Measurements from ENCODE around the gene VDR. TPM values are rescaled to one million over a fixed set of nuclear protein-coding genes. Genes with fewer than 3 reads are reported as not detected.
A peak's percentile ranks its signal among the peaks of the same experiment; 100 is the strongest.

VDR gene
- total and polyA plus RNA-seq, 10 donors, result 0.70 to 10.5 (median 5.7) TPM

DNA sequence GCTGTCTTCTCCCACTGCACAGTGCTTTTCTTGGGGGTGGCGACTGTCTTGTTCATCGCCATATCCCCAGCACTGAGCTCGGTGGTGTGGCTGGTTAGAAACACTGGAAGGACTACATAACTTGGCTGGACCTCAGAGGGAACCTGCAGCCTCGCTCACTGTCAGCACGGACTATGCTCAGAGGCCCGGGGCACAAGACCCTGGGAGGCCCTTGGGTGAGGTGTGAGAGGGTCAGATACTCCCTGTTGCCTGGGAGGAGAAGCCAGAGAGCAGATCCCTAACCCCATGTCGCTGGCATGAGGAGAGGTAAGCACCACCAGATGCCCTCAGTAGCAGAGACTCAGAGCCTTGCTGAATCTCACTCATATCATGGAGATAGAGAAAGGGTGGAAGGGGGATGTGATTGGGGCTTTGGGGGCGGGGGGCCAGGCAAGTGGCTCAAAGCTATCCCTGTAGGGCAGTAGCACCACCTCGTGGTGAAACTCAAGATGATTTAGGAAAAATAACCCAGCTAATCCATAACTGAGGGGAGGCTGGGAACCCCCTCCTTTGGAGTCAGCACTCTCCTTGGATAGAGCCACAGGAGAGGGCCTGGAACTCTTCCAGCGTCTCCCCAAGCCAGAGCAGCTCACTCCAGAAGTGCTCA, 66.4 kb downstream of the VDR start:
- WGBS, 5 donors, result 43 to 50% (median 47%) methylated on average over 10 of the region's 10 CpGs
- TF ChIP-seq, protein P1, sequence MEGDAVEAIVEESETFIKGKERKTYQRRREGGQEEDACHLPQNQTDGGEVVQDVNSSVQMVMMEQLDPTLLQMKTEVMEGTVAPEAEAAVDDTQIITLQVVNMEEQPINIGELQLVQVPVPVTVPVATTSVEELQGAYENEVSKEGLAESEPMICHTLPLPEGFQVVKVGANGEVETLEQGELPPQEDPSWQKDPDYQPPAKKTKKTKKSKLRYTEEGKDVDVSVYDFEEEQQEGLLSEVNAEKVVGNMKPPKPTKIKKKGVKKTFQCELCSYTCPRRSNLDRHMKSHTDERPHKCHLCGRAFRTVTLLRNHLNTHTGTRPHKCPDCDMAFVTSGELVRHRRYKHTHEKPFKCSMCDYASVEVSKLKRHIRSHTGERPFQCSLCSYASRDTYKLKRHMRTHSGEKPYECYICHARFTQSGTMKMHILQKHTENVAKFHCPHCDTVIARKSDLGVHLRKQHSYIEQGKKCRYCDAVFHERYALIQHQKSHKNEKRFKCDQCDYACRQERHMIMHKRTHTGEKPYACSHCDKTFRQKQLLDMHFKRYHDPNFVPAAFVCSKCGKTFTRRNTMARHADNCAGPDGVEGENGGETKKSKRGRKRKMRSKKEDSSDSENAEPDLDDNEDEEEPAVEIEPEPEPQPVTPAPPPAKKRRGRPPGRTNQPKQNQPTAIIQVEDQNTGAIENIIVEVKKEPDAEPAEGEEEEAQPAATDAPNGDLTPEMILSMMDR (IDR thresholded peaks at IDR 0.05 in 8 of 11, conservative IDR thresholded peaks at IDR 0.05 in 3 of 11), result peak in 7 of 11 experiments; percentile 15 to 61 (median 46)
- TF ChIP-seq POLR2A (IDR thresholded peaks at IDR 0.05) (no peak), POLR2AphosphoS5 (IDR thresholded peaks at IDR 0.05) (no peak)
- peaks cover 0 to 4% (median 0%) of the 10 kb centered on the region in 6 donors for H3K36me3 ChIP-seq
- H3K27me3 ChIP-seq (replicated peaks in 1 of 7), result no peaks in the 10 kb centered on the region
- no peak overlapping the region for H3K4me3 ChIP-seq
- H3K27ac ChIP-seq, result peak overlapping the region in 1 of 8 donors; percentile 20
- H3K9me3 ChIP-seq, result no peaks in the 10 kb centered on the region
- no peak for DNase-seq
- peaks cover 16 to 55% (median 44%) of the 10 kb centered on the region in 6 donors for H3K4me1 ChIP-seq
- intact Hi-C loops (cut with DNase I; ENCODE audit: low total_unique reads), result loop anchor here (5.0 kb wide), 2 partner anchors 36 to 121 kb away; no protein-coding TSS in a partner anchor

DNA sequence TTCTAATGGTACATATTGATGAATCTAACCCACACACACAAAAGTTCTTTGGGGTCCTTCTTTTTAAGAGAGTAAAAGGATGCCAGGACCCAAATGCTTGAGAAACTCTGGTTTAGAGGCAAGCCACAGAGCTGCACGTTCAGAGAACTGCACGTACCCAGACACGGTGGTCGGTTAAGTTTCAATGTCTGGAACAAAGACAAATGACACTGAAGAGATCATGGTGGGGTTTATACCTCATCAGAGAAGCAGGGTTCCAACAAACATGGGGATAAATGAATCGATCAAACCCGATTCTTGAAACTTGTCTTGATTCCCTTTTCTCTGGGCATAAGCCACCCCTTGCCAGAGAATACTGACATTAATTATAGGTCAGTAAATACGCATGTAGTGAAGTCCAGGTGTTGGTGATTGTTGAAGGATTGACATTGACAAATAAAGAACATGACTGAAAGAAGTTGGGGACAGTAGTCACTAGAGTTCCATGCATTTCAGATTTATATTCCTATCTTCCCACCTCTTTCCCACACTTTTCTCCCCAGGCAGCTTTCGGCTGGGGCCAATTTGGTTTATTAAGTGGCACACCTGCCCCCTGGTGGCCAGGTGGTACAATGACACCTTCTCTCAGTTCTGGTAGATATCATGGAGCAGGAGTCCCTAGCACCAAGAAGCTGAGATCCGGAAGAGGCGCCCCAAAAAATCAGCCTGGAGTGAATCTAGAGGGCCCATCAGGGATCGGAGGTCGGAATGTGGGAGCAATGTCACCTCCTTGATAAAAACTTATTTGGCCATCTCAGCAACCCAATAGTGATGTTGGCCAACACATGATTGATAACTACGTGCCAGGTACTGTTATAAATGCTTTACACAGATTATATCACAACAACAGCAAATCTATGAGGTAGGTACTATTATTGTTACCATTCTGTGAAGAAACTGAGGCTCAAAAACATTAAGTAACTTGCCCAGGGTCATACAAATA, 67.3 kb downstream of the VDR start:
- H3K4me1 ChIP-seq, result peaks cover 16 to 64% (median 51%) of the 10 kb centered on the region in 6 donors
- peak overlapping the region in 4 of 8 donors; percentile 0 to 71 (median 24) for H3K27ac ChIP-seq
- H3K4me3 ChIP-seq, result no peak overlapping the region
- peak in 1 of 3 donors; percentile 53 for TF ChIP-seq POLR2AphosphoS5 (IDR thresholded peaks at IDR 0.05)
- no peak for TF ChIP-seq POLR2A (IDR thresholded peaks at IDR 0.05)
- TF ChIP-seq, protein P1 (IDR thresholded peaks at IDR 0.05 in 8 of 11, conservative IDR thresholded peaks at IDR 0.05 in 3 of 11), result peak; percentile 87 to 96 (median 93)
- no peaks in the 10 kb centered on the region for H3K9me3 ChIP-seq
- intact Hi-C loops (cut with DNase I; ENCODE audit: low total_unique reads), result loop anchor here (5.0 kb wide), 2 partner anchors 35 to 120 kb away; no protein-coding TSS in a partner anchor
- H3K27me3 ChIP-seq (replicated peaks in 1 of 7), result no peaks in the 10 kb centered on the region
- H3K36me3 ChIP-seq, result no peaks in the 10 kb centered on the region
- peak; percentile 87 for DNase-seq
- 44 to 56% (median 45%) methylated on average over 13 of the region's 13 CpGs for WGBS, 5 donors

GRCh38 chr12:47835831-47836155, 69.0 kb downstream of the VDR start:
- H3K4me1 ChIP-seq, result peaks cover 16 to 81% (median 60%) of the 10 kb centered on the region in 6 donors
- TF ChIP-seq POLR2A (IDR thresholded peaks at IDR 0.05) (no peak), POLR2AphosphoS5 (IDR thresholded peaks at IDR 0.05) (no peak)
- TF ChIP-seq, protein P1 (IDR thresholded peaks at IDR 0.05 in 8 of 11, conservative IDR thresholded peaks at IDR 0.05 in 3 of 11), result no peak
- peak overlapping the region in 5 of 8 donors; percentile 3 to 77 (median 63) for H3K27ac ChIP-seq
- no peaks in the 10 kb centered on the region for H3K9me3 ChIP-seq
- 79 to 98% (median 89%) methylated on average over 3 of the region's 3 CpGs for WGBS, 5 donors
- no peaks in the 10 kb centered on the region for H3K36me3 ChIP-seq
- peak; percentile 4 for DNase-seq
- H3K4me3 ChIP-seq, result no peak overlapping the region
- H3K27me3 ChIP-seq (replicated peaks in 1 of 7), result no peaks in the 10 kb centered on the region
- intact Hi-C loops (cut with DNase I; ENCODE audit: low total_unique reads), result loop anchor here (5.0 kb wide), 2 partner anchors 33 to 118 kb away; no protein-coding TSS in a partner anchor

All from spleen (tissue), 11 donors.